GM23338 (cell line): ENCODE data around the gene RFNG. TPM values are rescaled to one million over a fixed set of nuclear protein-coding genes. Genes with fewer than 3 reads are reported as not detected.

Experiments
- ATAC-seq: fragments of 200-7000 bp; cut with Tn5 transposase; 3 replicates; pipeline ENCODE4 v1.9.1; 2020
- DNase-seq: peaks from one replicate; pipeline ENCODE4 v3.0.0-alpha.2; 2015; ENCODE audit warnings: low spot score
- H2AFZ ChIP-seq: fragments of 200-600 bp; sonication (generic); 2 replicates; pipeline ENCODE4 v1.8.0; 2016; ENCODE audit warnings: antibody characterized with exemption, mild to moderate bottlenecking, moderate library complexity
- H3F3A ChIP-seq: fragments of 200-600 bp; sonication (generic); replicated peaks from 2 replicates; pipeline ENCODE4 v1.8.0; 2017; ENCODE audit warnings: antibody characterized with exemption, mixed run types, low read depth
- H3K27ac ChIP-seq: fragments of 200-600 bp; sonication (generic); 2 replicates; pipeline ENCODE4 v1.6.1; 2016; ENCODE audit warnings: low read depth
- H3K27me3 ChIP-seq: fragments of 200-600 bp; sonication (generic); 2 replicates; pipeline ENCODE4 v1.8.0; 2016; ENCODE audit warnings: mild to moderate bottlenecking, mixed run types, moderate library complexity; ENCODE audit not compliant: insufficient read depth
- H3K36me3 ChIP-seq: fragments of 200-600 bp; sonication (generic); 2 replicates; pipeline ENCODE4 v1.8.0; 2016; ENCODE audit warnings: mild to moderate bottlenecking; ENCODE audit not compliant: insufficient read depth
- H3K4me1 ChIP-seq: fragments of 200-600 bp; sonication (generic); 2 replicates; pipeline ENCODE4 v1.8.0; 2016; ENCODE audit warnings: mild to moderate bottlenecking, moderate library complexity; ENCODE audit not compliant: insufficient read depth
- H3K4me2 ChIP-seq: fragments of 200-600 bp; sonication (generic); 2 replicates; pipeline ENCODE4 v1.7.1; 2017; ENCODE audit warnings: mixed run types
- H3K4me3 ChIP-seq: fragments of 200-600 bp; sonication (generic); 2 replicates; pipeline ENCODE4 v1.6.1; 2016; ENCODE audit warnings: mixed run types
- H3K79me2 ChIP-seq: fragments of 200-600 bp; sonication (generic); replicated peaks from 2 replicates; pipeline ENCODE4 v1.8.0; 2017; ENCODE audit warnings: mild to moderate bottlenecking; ENCODE audit not compliant: insufficient read depth
- H3K9me2 ChIP-seq: fragments of 200-600 bp; sonication (generic); 2 replicates; pipeline ENCODE4 v1.8.0; 2017; ENCODE audit not compliant: insufficient read depth
- H4K20me1 ChIP-seq: fragments of 200-600 bp; sonication (generic); replicated peaks from 2 replicates; pipeline ENCODE4 v1.8.0; 2017; ENCODE audit warnings: mild to moderate bottlenecking; ENCODE audit not compliant: insufficient read depth
- H3K27ac Mint-ChIP-seq: 2 replicates; pipeline ENCODE4 v1.8.0; 2020; ENCODE audit warnings: inconsistent platforms, mild to moderate bottlenecking, moderate library complexity, mixed read lengths
- H3K27me3 Mint-ChIP-seq: 3 replicates; pipeline ENCODE4 v1.8.0; 2022; ENCODE audit warnings: low read depth, mild to moderate bottlenecking, moderate library complexity, mixed read lengths, inconsistent platforms; ENCODE audit not compliant: insufficient read depth, poor library complexity
- H3K36me3 Mint-ChIP-seq: 3 replicates; pipeline ENCODE4 v1.8.0; 2021; ENCODE audit warnings: low read depth, mild to moderate bottlenecking, inconsistent platforms, moderate library complexity, mixed read lengths
- H3K4me1 Mint-ChIP-seq: 3 replicates; pipeline ENCODE4 v1.8.0; 2020; ENCODE audit warnings: mild to moderate bottlenecking, inconsistent platforms, mixed read lengths
- H3K4me3 Mint-ChIP-seq: 3 replicates; pipeline ENCODE4 v1.8.0; 2021; ENCODE audit warnings: moderate library complexity, mild to moderate bottlenecking, inconsistent platforms, mixed read lengths
- H3K9me3 Mint-ChIP-seq: 3 replicates; pipeline ENCODE4 v1.8.0; 2020; ENCODE audit warnings: moderate library complexity, mild to moderate bottlenecking, inconsistent platforms, mixed read lengths
- CREB1 ChIP-seq: fragments of 250-450 bp; sonication (Bioruptor Pico); IDR thresholded peaks from 2 replicates; pipeline ENCODE4 v1.5.0; 2020; ENCODE audit warnings: low read depth, mild to moderate bottlenecking, moderate library complexity
- CTCF ChIP-seq, 2 experiments: fragments of 200-600 bp in 1 of 2; sonication (generic) in 1 of 2; conservative IDR thresholded peaks; 2 replicates each; pipeline versions ENCODE4 v1.5.1 to v1.6.1; 2016 to 2017; ENCODE audit warnings: antibody characterized with exemption in 2 of 2, low read depth in 2 of 2, mild to moderate bottlenecking in 2 of 2, moderate library complexity in 1 of 2
- EZH2phosphoT487 ChIP-seq: fragments of 200-600 bp; sonication (generic); IDR thresholded peaks from one replicate; pipeline ENCODE4 v1.8.1; 2018; ENCODE audit warnings: antibody characterized with exemption; ENCODE audit not compliant: unreplicated experiment
- NANOG ChIP-seq: IDR thresholded peaks from 2 replicates; pipeline ENCODE4 v1.6.1; 2016; ENCODE audit warnings: antibody characterized with exemption, borderline replicate concordance
- POLR2AphosphoS5 ChIP-seq: IDR thresholded peaks from 2 replicates; pipeline ENCODE4 v1.6.1; 2016; ENCODE audit warnings: antibody characterized with exemption, low read depth
- STAT1 ChIP-seq: IDR thresholded peaks from one replicate; pipeline ENCODE4 v1.6.1; 2016; ENCODE audit warnings: antibody characterized with exemption; ENCODE audit not compliant: unreplicated experiment
- ZNF114 ChIP-seq: fragments of 250-450 bp; sonication (Bioruptor Pico); IDR thresholded peaks from 2 replicates; pipeline ENCODE4 v1.5.0; 2020; ENCODE audit warnings: mild to moderate bottlenecking, moderate library complexity
- ZNF331 ChIP-seq: fragments of 250-450 bp; sonication (Bioruptor Pico); IDR thresholded peaks from 2 replicates; pipeline ENCODE4 v1.5.0; 2020; ENCODE audit warnings: low read depth, mild to moderate bottlenecking, moderate library complexity
- ZNF462 ChIP-seq: fragments of 250-450 bp; sonication (Bioruptor Pico); IDR thresholded peaks from 2 replicates; pipeline ENCODE4 v1.5.0; 2020; ENCODE audit warnings: mild to moderate bottlenecking, moderate library complexity
- polyA plus RNA-seq: library from polyadenylated mRNA; unstranded; fragments of >200 nt; fragmentation: Nextera tagmentation; extraction: Ambion mirVana; gene quantifications from 2 replicates; pipeline ENCODE4 v1.2.1, GENCODE V29; 2016
- total RNA-seq: library from RNA; depleted of rRNA; stranded (reverse); fragments of >200 nt; shearing (Covaris generic); gene quantifications from 2 replicates; pipeline ENCODE4 v1.2.3, GENCODE V29; 2014
- TF ChIP-seq, protein P1 (sequence below): IDR thresholded peaks from one replicate; pipeline ENCODE4 v1.6.1; 2018; ENCODE audit warnings: antibody characterized with exemption; ENCODE audit not compliant: unreplicated experiment

The RFNG gene
- total and polyA plus RNA-seq, 2 experiments from 2014 or later, result 18.0 to 44.7 TPM

DNA sequence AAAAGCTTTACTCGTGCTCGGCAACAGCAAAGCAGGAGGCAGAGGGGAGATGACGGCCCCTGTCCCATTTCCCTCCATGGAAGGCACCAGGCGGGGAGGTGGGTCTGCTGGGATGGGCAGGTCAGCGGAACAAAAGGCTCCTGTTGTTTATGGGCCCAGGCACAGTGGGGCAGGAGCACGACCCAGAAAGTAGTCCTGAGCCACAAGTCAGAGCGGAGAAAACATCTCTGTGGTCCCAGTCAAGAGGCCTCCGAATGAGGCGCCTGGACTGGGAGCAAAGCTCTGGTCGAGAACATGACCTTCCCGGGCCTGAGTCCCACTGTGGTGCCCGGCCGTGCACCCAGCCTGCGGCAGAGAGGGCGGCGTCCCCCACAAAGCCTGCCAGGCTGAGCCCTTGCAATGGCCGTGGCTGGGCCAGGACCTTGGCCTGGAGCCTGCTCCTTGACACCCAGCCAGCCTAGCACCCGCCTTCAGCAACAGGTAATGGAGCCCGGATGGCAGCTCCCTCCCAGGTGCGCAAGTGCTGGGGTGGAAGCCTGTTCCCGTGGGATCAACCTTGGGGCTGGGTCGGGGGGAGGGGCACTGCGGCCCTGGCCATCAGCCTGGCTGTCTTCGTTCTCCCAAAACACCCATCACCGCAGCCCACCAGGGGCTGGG is 3.6 kb downstream of the RFNG start:
- ATAC-seq (no peak), DNase-seq (no peak)
- no peak overlapping the region; the same call in 2 of the 3 replicates for H3K4me3 Mint-ChIP-seq
- no peak overlapping the region for H2AFZ ChIP-seq
- H3K27ac ChIP-seq, result no peak overlapping the region
- no peak for TF ChIP-seq STAT1
- TF ChIP-seq CTCF (conservative IDR thresholded peaks at IDR 0.05; ENCODE audit: low read depth in 2 of 2), result no peak
- TF ChIP-seq, protein P1, sequence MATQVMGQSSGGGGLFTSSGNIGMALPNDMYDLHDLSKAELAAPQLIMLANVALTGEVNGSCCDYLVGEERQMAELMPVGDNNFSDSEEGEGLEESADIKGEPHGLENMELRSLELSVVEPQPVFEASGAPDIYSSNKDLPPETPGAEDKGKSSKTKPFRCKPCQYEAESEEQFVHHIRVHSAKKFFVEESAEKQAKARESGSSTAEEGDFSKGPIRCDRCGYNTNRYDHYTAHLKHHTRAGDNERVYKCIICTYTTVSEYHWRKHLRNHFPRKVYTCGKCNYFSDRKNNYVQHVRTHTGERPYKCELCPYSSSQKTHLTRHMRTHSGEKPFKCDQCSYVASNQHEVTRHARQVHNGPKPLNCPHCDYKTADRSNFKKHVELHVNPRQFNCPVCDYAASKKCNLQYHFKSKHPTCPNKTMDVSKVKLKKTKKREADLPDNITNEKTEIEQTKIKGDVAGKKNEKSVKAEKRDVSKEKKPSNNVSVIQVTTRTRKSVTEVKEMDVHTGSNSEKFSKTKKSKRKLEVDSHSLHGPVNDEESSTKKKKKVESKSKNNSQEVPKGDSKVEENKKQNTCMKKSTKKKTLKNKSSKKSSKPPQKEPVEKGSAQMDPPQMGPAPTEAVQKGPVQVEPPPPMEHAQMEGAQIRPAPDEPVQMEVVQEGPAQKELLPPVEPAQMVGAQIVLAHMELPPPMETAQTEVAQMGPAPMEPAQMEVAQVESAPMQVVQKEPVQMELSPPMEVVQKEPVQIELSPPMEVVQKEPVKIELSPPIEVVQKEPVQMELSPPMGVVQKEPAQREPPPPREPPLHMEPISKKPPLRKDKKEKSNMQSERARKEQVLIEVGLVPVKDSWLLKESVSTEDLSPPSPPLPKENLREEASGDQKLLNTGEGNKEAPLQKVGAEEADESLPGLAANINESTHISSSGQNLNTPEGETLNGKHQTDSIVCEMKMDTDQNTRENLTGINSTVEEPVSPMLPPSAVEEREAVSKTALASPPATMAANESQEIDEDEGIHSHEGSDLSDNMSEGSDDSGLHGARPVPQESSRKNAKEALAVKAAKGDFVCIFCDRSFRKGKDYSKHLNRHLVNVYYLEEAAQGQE, result no peak
- peaks cover 7% of the 10 kb centered on the region; the same call in 1 of the 2 replicates for H4K20me1 ChIP-seq
- H3K4me2 ChIP-seq, result no peak overlapping the region
- peaks cover 4% of the 10 kb centered on the region for H3K27me3 Mint-ChIP-seq
- no peaks in the 10 kb centered on the region for H3K27me3 ChIP-seq
- H3K4me3 ChIP-seq, result no peak overlapping the region
- no peaks in the 10 kb centered on the region for H3K9me3 Mint-ChIP-seq
- 0 out of 2 replicates have a peak, but pooled peaks cover under 1% of the 10 kb centered on the region for H3F3A ChIP-seq
- peaks cover 3% of the 10 kb centered on the region; the same call in 2 of the 3 replicates for H3K4me1 Mint-ChIP-seq
- H3K27ac Mint-ChIP-seq, result no peak overlapping the region
- no peaks in the 10 kb centered on the region for H3K4me1 ChIP-seq
- H3K36me3 ChIP-seq, result no peaks in the 10 kb centered on the region
- peaks cover 8% of the 10 kb centered on the region for H3K36me3 Mint-ChIP-seq
- no peaks in the 10 kb centered on the region for H3K9me2 ChIP-seq
- H3K79me2 ChIP-seq, result peaks cover 9% of the 10 kb centered on the region; the same call in 1 of the 2 replicates

GRCh38 chr17:82047379-82047778 is 4.2 kb downstream of the RFNG start:
- no peak overlapping the region for H3K4me3 ChIP-seq
- no peak overlapping the region for H3K4me2 ChIP-seq
- Mint-ChIP-seq H3K4me1 (peaks cover 8% of the 10 kb centered on the region), H3K27ac (no peak overlapping the region), H3K36me3 (peaks cover 8% of the 10 kb centered on the region), H3K9me3 (no peaks in the 10 kb centered on the region), H3K27me3 (peaks cover 6% of the 10 kb centered on the region), H3K4me3 (no peak overlapping the region; the same call in 2 of the 3 replicates)
- no peak overlapping the region for H3K27ac ChIP-seq
- H3F3A ChIP-seq, result no peaks in the 10 kb centered on the region
- H3K27me3 ChIP-seq, result no peaks in the 10 kb centered on the region
- no peaks in the 10 kb centered on the region for H3K4me1 ChIP-seq
- ATAC-seq (no peak), DNase-seq (no peak)
- no peaks in the 10 kb centered on the region for H3K36me3 ChIP-seq
- H2AFZ ChIP-seq, result no peak overlapping the region
- H3K79me2 ChIP-seq, result peaks cover 3% of the 10 kb centered on the region; the same call in 1 of the 2 replicates
- H4K20me1 ChIP-seq, result peaks cover under 1% of the 10 kb centered on the region; the same call in 1 of the 2 replicates
- no peaks in the 10 kb centered on the region for H3K9me2 ChIP-seq
- TF ChIP-seq ZNF114 (CRISPR knock-in tag), result no peak
- TF ChIP-seq EZH2phosphoT487, result no peak
- no peak for TF ChIP-seq ZNF331 (CRISPR knock-in tag)
- no peak for TF ChIP-seq NANOG
- no peak for TF ChIP-seq STAT1
- TF ChIP-seq POLR2AphosphoS5, result no peak
- no peak for TF ChIP-seq CREB1 (CRISPR knock-in tag)
- no peak for TF ChIP-seq ZNF462 (CRISPR knock-in tag)
